IMR-90 (cell line): ENCODE results near the gene MAT2A. TPM values are rescaled to one million over a fixed set of nuclear protein-coding genes. Genes with fewer than 3 reads are reported as not detected.

ENCODE experiments used
- ATAC-seq: fragments of 200-7000 bp; cut with Tn5 transposase; 2 replicates; pipeline ENCODE4 v1.9.1; 2020; ENCODE audit warnings: low read depth, mild to moderate bottlenecking, moderate library complexity
- BruUV-seq: library from RNA; stranded (reverse); fragments of 400-500 nt; replicated peaks from 2 replicates; lab custom pipeline; 2021; lab: Mats Ljungman, UMichigan
- CTCF ChIA-PET: fragments of 300-600 bp; formaldehyde crosslinking; extraction: SDS; loops from one replicate; lab custom pipeline; 2021; ENCODE audit warnings: antibody characterized with exemption; lab: Yijun Ruan, JAX
- POLR2A ChIA-PET: fragments of 300-600 bp; sonication (Branson Sonifier 250); formaldehyde crosslinking; loops from one replicate; lab custom pipeline; 2022; ENCODE audit warnings: antibody characterized with exemption; ENCODE audit not compliant: unreplicated experiment; lab: Charles Lee
- DNase-seq: peaks from one replicate; pipeline ENCODE4 v3.0.0; 2013
- H2AFZ ChIP-seq: replicated peaks from 2 replicates; pipeline ENCODE3; 2013; ENCODE audit warnings: low read length, mild to moderate bottlenecking; ENCODE audit not compliant: poor library complexity
- H2AK5ac ChIP-seq: 2 replicates; pipeline ENCODE4 v1.6.1; 2013; ENCODE audit warnings: low read depth, low read length, inconsistent platforms
- H2AK9ac ChIP-seq: replicated peaks from 2 replicates; pipeline ENCODE3; 2013; ENCODE audit warnings: mild to moderate bottlenecking, low read depth, low read length, moderate library complexity; ENCODE audit not compliant: poor library complexity
- H2BK120ac ChIP-seq: 2 replicates; pipeline ENCODE4 v1.6.1; 2013; ENCODE audit warnings: low read depth, low read length, inconsistent platforms
- H2BK15ac ChIP-seq: 3 replicates; pipeline ENCODE4 v1.6.1; 2013; ENCODE audit warnings: low read depth, low read length, inconsistent platforms
- H2BK20ac ChIP-seq: 2 replicates; pipeline ENCODE4 v1.6.1; 2013; ENCODE audit warnings: low read depth, mild to moderate bottlenecking, inconsistent platforms, low read length, moderate library complexity
- H2BK5ac ChIP-seq: 2 replicates; pipeline ENCODE4 v1.6.1; 2013; ENCODE audit warnings: mild to moderate bottlenecking, low read depth, low read length, inconsistent platforms; ENCODE audit not compliant: poor library complexity, severe bottlenecking
- H3K14ac ChIP-seq: replicated peaks from 2 replicates; pipeline ENCODE4 v1.6.1; 2013; ENCODE audit warnings: low read depth, low read length, inconsistent platforms
- H3K18ac ChIP-seq: 2 replicates; pipeline ENCODE4 v1.6.1; 2013; ENCODE audit warnings: low read depth, low read length, control low read depth
- H3K23ac ChIP-seq: 2 replicates; pipeline ENCODE4 v1.6.1; 2013; ENCODE audit warnings: low read depth, low read length, inconsistent platforms
- H3K27ac ChIP-seq: 2 replicates; pipeline ENCODE4 v1.5.1; 2013; ENCODE audit warnings: mild to moderate bottlenecking, control low read depth, low read length; ENCODE audit not compliant: insufficient read depth
- H3K27me3 ChIP-seq: 2 replicates; pipeline ENCODE4 v1.6.1; 2013; ENCODE audit warnings: low read length; ENCODE audit not compliant: control insufficient read depth, insufficient read depth
- H3K36me3 ChIP-seq: 2 replicates; pipeline ENCODE4 v1.6.1; 2013; ENCODE audit warnings: low read length, mixed read lengths; ENCODE audit not compliant: control insufficient read depth, insufficient read depth
- H3K4ac ChIP-seq: 2 replicates; pipeline ENCODE4 v1.6.1; 2013; ENCODE audit warnings: low read depth, low read length, inconsistent platforms
- H3K4me1 ChIP-seq: 2 replicates; pipeline ENCODE4 v1.6.1; 2013; ENCODE audit warnings: low read length, mixed read lengths; ENCODE audit not compliant: control insufficient read depth, insufficient read depth
- H3K4me2 ChIP-seq: 2 replicates; pipeline ENCODE4 v1.6.1; 2013; ENCODE audit warnings: low read depth, mild to moderate bottlenecking, control low read depth, low read length, moderate library complexity
- H3K4me3 ChIP-seq: 2 replicates; pipeline ENCODE4 v1.5.1; 2013; ENCODE audit warnings: low read depth, mild to moderate bottlenecking, control low read depth, low read length, moderate library complexity; ENCODE audit not compliant: insufficient read depth
- H3K56ac ChIP-seq: 2 replicates; pipeline ENCODE4 v1.6.1; 2013; ENCODE audit warnings: low read length, inconsistent platforms; ENCODE audit not compliant: insufficient read depth; ENCODE audit errors: extremely low read depth
- H3K79me1 ChIP-seq, 2 experiments: 2 replicates each; pipeline ENCODE4 v1.6.1; 2013; ENCODE audit warnings: low read length in 2 of 2, inconsistent platforms in 1 of 2, low read depth in 1 of 2
- H3K9ac ChIP-seq: 2 replicates; pipeline ENCODE4 v1.6.1; 2013; ENCODE audit warnings: low read depth, low read length, control low read depth
- H3K9me1 ChIP-seq: 2 replicates; pipeline ENCODE4 v1.6.1; 2013; ENCODE audit warnings: low read length, inconsistent platforms; ENCODE audit not compliant: insufficient read depth
- H3K9me3 ChIP-seq: 2 replicates; pipeline ENCODE4 v1.6.1; 2013; ENCODE audit warnings: low read length; ENCODE audit not compliant: control insufficient read depth, insufficient read depth
- H4K20me1 ChIP-seq: 2 replicates; pipeline ENCODE4 v1.6.1; 2013; ENCODE audit warnings: low read length, inconsistent platforms; ENCODE audit not compliant: insufficient read depth
- H4K5ac ChIP-seq: 2 replicates; pipeline ENCODE4 v1.6.1; 2013; ENCODE audit warnings: mild to moderate bottlenecking, low read depth, low read length, control low read depth
- H4K8ac ChIP-seq, 2 experiments: 2 replicates each; pipeline ENCODE4 v1.6.1; 2013; ENCODE audit warnings: low read depth in 2 of 2, low read length in 2 of 2, control low read depth in 1 of 2, inconsistent platforms in 1 of 2
- H4K91ac ChIP-seq: 2 replicates; pipeline ENCODE4 v1.6.1; 2013; ENCODE audit warnings: low read depth, low read length, inconsistent platforms; ENCODE audit not compliant: insufficient read depth
- BHLHE40 ChIP-seq: fragments of 150-350 bp; IDR thresholded peaks from 2 replicates; pipeline ENCODE4 v1.6.1; 2016; ENCODE audit warnings: mild to moderate bottlenecking, low read depth, low read length
- CEBPB ChIP-seq: IDR thresholded peaks from 2 replicates; pipeline ENCODE4 v1.6.1; 2012; ENCODE audit warnings: low read depth, low read length, improper control_type of control experiment
- CHD1 ChIP-seq: IDR thresholded peaks from 2 replicates; pipeline ENCODE4 v1.6.1; 2012; ENCODE audit warnings: low read depth, low read length, improper control_type of control experiment
- FOS ChIP-seq: fragments of 150-350 bp; IDR thresholded peaks from 2 replicates; pipeline ENCODE4 v1.6.1; 2016; ENCODE audit warnings: low read depth, low read length
- MAFK ChIP-seq: IDR thresholded peaks from 2 replicates; pipeline ENCODE4 v1.6.1; 2012; ENCODE audit warnings: low read depth, low read length, improper control_type of control experiment
- MAZ ChIP-seq: IDR thresholded peaks from 2 replicates; pipeline ENCODE4 v1.6.1; 2012; ENCODE audit warnings: low read depth, mild to moderate bottlenecking, low read length, improper control_type of control experiment, moderate library complexity, borderline replicate concordance
- NFE2L2 ChIP-seq: fragments of 150-350 bp; IDR thresholded peaks from 2 replicates; pipeline ENCODE4 v1.6.1; 2016; ENCODE audit warnings: low read depth, mild to moderate bottlenecking, low read length
- POLR2A ChIP-seq: IDR thresholded peaks from 2 replicates; pipeline ENCODE4 v1.6.1; 2012; ENCODE audit warnings: mild to moderate bottlenecking, low read depth, low read length
- RAD21 ChIP-seq: IDR thresholded peaks from 2 replicates; pipeline ENCODE4 v1.6.1; 2012; ENCODE audit warnings: low read length, improper control_type of control experiment
- RCOR1 ChIP-seq: IDR thresholded peaks from 2 replicates; pipeline ENCODE4 v1.6.1; 2012; ENCODE audit warnings: mild to moderate bottlenecking, low read length, improper control_type of control experiment; ENCODE audit not compliant: insufficient replicate concordance
- RFX5 ChIP-seq: IDR thresholded peaks from 2 replicates; pipeline ENCODE4 v1.8.0; 2012; ENCODE audit warnings: low read depth, mild to moderate bottlenecking, low read length, moderate library complexity
- SMC3 ChIP-seq: fragments of 150-350 bp; IDR thresholded peaks from 2 replicates; pipeline ENCODE4 v1.6.1; 2016; ENCODE audit warnings: low read depth, mild to moderate bottlenecking, antibody characterized with exemption, low read length, moderate library complexity
- WGBS, 2 experiments: methylation state at CpG; one replicate each; pipeline versions ENCODE4 v1.1.5 to v1.1.7; 2013; ENCODE audit warnings: missing lambda C conversion rate in 2 of 2; ENCODE audit not compliant: insufficient read length in 1 of 2; ENCODE audit errors: extremely low coverage in 2 of 2; 5-methylcytosine and 5-hydroxymethylcytosine counted together
- dilution Hi-C: fragments of 300-500 bp; cut with HindIII; formaldehyde crosslinking; loops from one replicate; pipeline ENCODE4 v1.14.3; 2018; ENCODE audit warnings: low sequenced_read_pairs; ENCODE audit not compliant: unreplicated experiment
- in situ Hi-C: fragments of 300-500 bp; cut with MboI; formaldehyde crosslinking; loops from 3 replicates; pipeline ENCODE4 v1.14.3; 2019; ENCODE audit warnings: low sequenced_read_pairs, inconsistent platforms, mixed read lengths
- intact Hi-C: fragments of 100-400 bp; cut with micrococcal nuclease; formaldehyde crosslinking; loops from 2 replicates; pipeline ENCODE4 v1.10.0; 2022
- polyA plus RNA-seq, 3 experiments: library from polyadenylated mRNA; depleted of rRNA; stranded (reverse); fragments of >200 nt; gene quantifications; 2 replicates each; pipeline ENCODE4 v1.2.3, GENCODE V29; 2012; ENCODE audit warnings: low replicate concordance in 1 of 3
- total RNA-seq: library from RNA; depleted of rRNA; stranded (reverse); fragments of >200 nt; gene quantifications from 2 replicates; pipeline ENCODE4 v1.2.3, GENCODE V29; 2012
- TF ChIP-seq, protein P1 (sequence below): fragments of 150-350 bp; IDR thresholded peaks from 2 replicates; pipeline ENCODE4 v1.6.1; 2016; ENCODE audit warnings: low read depth, mild to moderate bottlenecking, low read length, moderate library complexity, borderline replicate concordance
- TF ChIP-seq, protein P2 (sequence below): fragments of 150-350 bp; IDR thresholded peaks from 2 replicates; pipeline ENCODE4 v1.6.1; 2017; ENCODE audit warnings: mild to moderate bottlenecking, antibody characterized with exemption, low read length, low read depth

The MAT2A gene
- total and polyA plus RNA-seq, 2 of the 4 experiments (the other 2 are of a cell fraction) = 94.1 to 223 TPM

DNA sequence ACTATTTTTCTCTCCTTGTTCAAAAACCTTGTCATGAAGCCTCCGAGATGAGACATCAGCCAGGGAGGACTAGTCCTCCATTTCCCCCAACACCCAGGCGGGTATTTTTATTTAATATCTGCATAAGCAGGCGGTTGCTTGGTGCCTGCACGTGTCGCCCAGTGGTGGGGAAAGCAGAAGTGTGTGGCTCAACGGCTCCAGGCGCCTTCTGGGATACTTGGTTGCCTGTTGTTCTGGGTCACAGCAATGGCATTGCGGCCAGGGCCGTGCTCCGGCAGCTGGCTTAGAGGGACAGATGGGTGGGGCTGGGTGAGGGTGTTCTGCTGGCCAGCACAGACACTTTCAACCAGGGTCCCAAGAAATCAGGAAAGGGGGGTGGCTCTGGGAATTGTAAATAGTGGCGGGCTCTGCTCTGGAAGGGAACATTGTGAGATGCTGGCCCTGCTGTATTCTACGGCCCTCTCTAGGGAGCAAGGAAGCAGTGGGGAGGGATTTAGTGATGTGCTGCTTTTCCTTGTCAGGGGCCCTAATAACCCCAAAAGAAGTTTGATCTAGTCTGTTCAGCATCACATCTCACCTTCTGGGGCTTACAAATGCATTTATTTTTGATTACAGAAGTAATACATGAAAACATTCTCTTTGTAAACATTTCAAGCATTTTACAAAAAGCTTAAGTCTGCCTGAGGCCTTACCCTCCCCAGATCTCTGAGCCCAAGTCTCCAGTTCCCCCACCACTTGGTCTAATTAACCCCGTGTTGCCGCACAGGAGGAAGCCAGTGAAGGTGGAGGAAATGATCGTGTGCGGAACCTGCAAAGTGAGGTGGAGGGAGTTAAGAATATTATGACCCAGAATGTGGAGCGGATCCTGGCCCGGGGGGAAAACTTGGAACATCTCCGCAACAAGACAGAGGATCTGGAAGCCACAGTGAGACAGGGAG lies 39.5 kb downstream of the MAT2A start:
- H2AK9ac ChIP-seq = peak overlapping the region; percentile 10
- peaks cover 3% of the 10 kb centered on the region; the same call in 1 of the 2 replicates for H3K9me1 ChIP-seq
- DNase-seq (no peak), ATAC-seq (peak; percentile 59)
- H2BK120ac ChIP-seq = peak overlapping the region; percentile 71
- H3K79me1 ChIP-seq = no peaks in the 10 kb centered on the region
- H3K4ac ChIP-seq = peak overlapping the region; percentile 47
- ChIA-PET POLR2A (no interaction called here), CTCF (interaction anchor here (0.5 to 1.1 kb wide), 4 partner anchors 12 to 391 kb away, joined by 3 to 4 read pairs (median 3); no protein-coding TSS in a partner anchor)
- H4K20me1 ChIP-seq = no peaks in the 10 kb centered on the region
- H3K9ac ChIP-seq = peak overlapping the region; percentile 13; the same call in 1 of the 2 replicates
- H2AFZ ChIP-seq = peak overlapping the region; percentile 17
- H3K9me3 ChIP-seq = no peaks in the 10 kb centered on the region
- no peak overlapping the region for H2BK5ac ChIP-seq
- WGBS, 2 experiments = 83% methylated on average over 5 of the region's 19 CpGs; no CpG with 5 or more reads in 1 of the 2 experiments
- peak overlapping the region; percentile 52; the same call in 1 of the 2 replicates for H2BK20ac ChIP-seq
- peak overlapping the region; percentile 68; the same call in 1 of the 2 replicates for H3K27ac ChIP-seq
- H3K23ac ChIP-seq = no peak overlapping the region
- H3K4me3 ChIP-seq = no peak overlapping the region
- peak overlapping the region; percentile 65 to 66; a peak in 3 of 4 replicates for H4K8ac ChIP-seq
- peaks cover 17% of the 10 kb centered on the region; the same call in 1 of the 2 replicates for H3K4me1 ChIP-seq
- peak overlapping the region; percentile 26; the same call in 1 of the 2 replicates for H4K5ac ChIP-seq
- H3K18ac ChIP-seq = peak overlapping the region; percentile 16; the same call in 1 of the 2 replicates
- no TSS peak for BruUV-seq
- H3K56ac ChIP-seq = no peak overlapping the region
- no peak overlapping the region for H3K4me2 ChIP-seq
- peak overlapping the region; percentile 57 for H4K91ac ChIP-seq
- no peaks in the 10 kb centered on the region for H3K36me3 ChIP-seq
- TF ChIP-seq BHLHE40 (no peak), RCOR1 (no peak), RFX5 (no peak), POLR2A (no peak), MAFK (no peak), RAD21 (no peak), SMC3 (no peak), FOS (no peak), CHD1 (no peak), MAZ (no peak), NFE2L2 (no peak), CEBPB (no peak)
- TF ChIP-seq, protein P1, sequence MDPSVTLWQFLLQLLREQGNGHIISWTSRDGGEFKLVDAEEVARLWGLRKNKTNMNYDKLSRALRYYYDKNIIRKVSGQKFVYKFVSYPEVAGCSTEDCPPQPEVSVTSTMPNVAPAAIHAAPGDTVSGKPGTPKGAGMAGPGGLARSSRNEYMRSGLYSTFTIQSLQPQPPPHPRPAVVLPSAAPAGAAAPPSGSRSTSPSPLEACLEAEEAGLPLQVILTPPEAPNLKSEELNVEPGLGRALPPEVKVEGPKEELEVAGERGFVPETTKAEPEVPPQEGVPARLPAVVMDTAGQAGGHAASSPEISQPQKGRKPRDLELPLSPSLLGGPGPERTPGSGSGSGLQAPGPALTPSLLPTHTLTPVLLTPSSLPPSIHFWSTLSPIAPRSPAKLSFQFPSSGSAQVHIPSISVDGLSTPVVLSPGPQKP = no peak
- TF ChIP-seq, protein P2, sequence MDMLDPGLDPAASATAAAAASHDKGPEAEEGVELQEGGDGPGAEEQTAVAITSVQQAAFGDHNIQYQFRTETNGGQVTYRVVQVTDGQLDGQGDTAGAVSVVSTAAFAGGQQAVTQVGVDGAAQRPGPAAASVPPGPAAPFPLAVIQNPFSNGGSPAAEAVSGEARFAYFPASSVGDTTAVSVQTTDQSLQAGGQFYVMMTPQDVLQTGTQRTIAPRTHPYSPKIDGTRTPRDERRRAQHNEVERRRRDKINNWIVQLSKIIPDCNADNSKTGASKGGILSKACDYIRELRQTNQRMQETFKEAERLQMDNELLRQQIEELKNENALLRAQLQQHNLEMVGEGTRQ = no peak
- H2BK15ac ChIP-seq = peak overlapping the region; percentile 61; the same call in 1 of the 3 replicates
- in situ Hi-C loops (no loop called here), intact Hi-C loops (no loop called here), dilution Hi-C loops (no loop called here)
- peak overlapping the region; percentile 28; the same call in 1 of the 2 replicates for H3K14ac ChIP-seq
- no peak overlapping the region for H2AK5ac ChIP-seq
- H3K27me3 ChIP-seq = no peaks in the 10 kb centered on the region
